HepG2 (cell line): ENCODE data around the gene NRAP. TPM values are rescaled to one million over a fixed set of nuclear protein-coding genes. Genes with fewer than 3 reads are reported as not detected.

Experiments
- ATAC-seq: fragments of 200-7000 bp; cut with Tn5 transposase; 3 replicates; pipeline ENCODE4 v1.9.1; 2020; ENCODE audit warnings: mild to moderate bottlenecking, moderate library complexity
- BruUV-seq: library from RNA; stranded (reverse); fragments of 400-500 nt; replicated peaks from 2 replicates; lab custom pipeline; 2021; lab: Mats Ljungman, UMichigan
- CTCF ChIA-PET: fragments of 300-600 bp; formaldehyde crosslinking; extraction: SDS; loops from one replicate; lab custom pipeline; 2021; ENCODE audit warnings: low total read pairs, inconsistent platforms, low intra/inter-chr PET ratio; lab: Yijun Ruan, JAX
- POLR2A ChIA-PET: fragments of 350-600 bp; sonication (Branson Sonifier 250); formaldehyde crosslinking; loops from one replicate; lab custom pipeline; 2020; ENCODE audit warnings: antibody characterized with exemption, inconsistent platforms; lab: Yijun Ruan, JAX
- DNase-seq: peaks from one replicate; pipeline ENCODE4 v3.0.0-alpha.2; 2015; ENCODE audit warnings: low spot score
- FAIRE-seq: peaks from 3 replicates; lab custom pipeline; 2011; peaks lifted over from hg19 to GRCh38; lab: Jason Lieb, UNC
- H2AFZ ChIP-seq: one replicate; pipeline ENCODE4 v1.6.1; 2011; ENCODE audit warnings: low read length, inconsistent platforms
- H3K27ac ChIP-seq: fragments of 300-600 bp; 3 replicates; pipeline ENCODE4 v1.8.0; 2011; ENCODE audit warnings: mixed run types, mild to moderate bottlenecking, mixed read lengths, low read length, inconsistent platforms; ENCODE audit not compliant: insufficient read depth; ENCODE audit errors: extremely low read length
- H3K27me3 ChIP-seq, 2 experiments: fragments of 200-600 bp in 1 of 2; 2 replicates in 1 of 2; 3 replicates in 1 of 2; pipeline versions ENCODE4 v1.6.0 to v1.8.0; 2011; ENCODE audit warnings: low read length in 2 of 2, mild to moderate bottlenecking in 2 of 2, moderate library complexity in 2 of 2, inconsistent platforms in 1 of 2; ENCODE audit not compliant: insufficient read depth in 2 of 2, control insufficient read depth in 1 of 2
- H3K36me3 ChIP-seq, 2 experiments: fragments of 200-600 bp in 1 of 2; replicated peaks in 1 of 2; 2 replicates in 1 of 2; 3 replicates in 1 of 2; pipeline versions ENCODE4 v1.5.1 to v1.8.0; 2011; ENCODE audit warnings: low read length in 2 of 2, inconsistent platforms in 1 of 2; ENCODE audit not compliant: insufficient read depth in 2 of 2, control insufficient read depth in 1 of 2
- H3K4me1 ChIP-seq: 2 replicates; pipeline ENCODE4 v1.5.1; 2012; ENCODE audit warnings: low read length, inconsistent platforms; ENCODE audit not compliant: insufficient read depth
- H3K4me2 ChIP-seq: 2 replicates; pipeline ENCODE4 v1.6.0; 2011; ENCODE audit warnings: low read depth, low read length, inconsistent platforms
- H3K4me3 ChIP-seq, 3 experiments: fragments of 200-600 bp in 1 of 3; sonication (generic), shearing (Covaris generic) in 1 of 3; replicated peaks in 1 of 3; 2 replicates each; pipeline ENCODE4 v1.5.1; 2011 to 2016; ENCODE audit warnings: low read length in 3 of 3, inconsistent platforms in 2 of 3, low read depth in 2 of 3, mild to moderate bottlenecking in 2 of 3, control low read depth in 1 of 3, mixed read lengths in 1 of 3; ENCODE audit not compliant: insufficient read depth in 1 of 3
- H3K79me2 ChIP-seq: one replicate; pipeline ENCODE4 v1.6.1; 2011; ENCODE audit warnings: low read length, inconsistent platforms; ENCODE audit not compliant: insufficient read depth
- H3K9ac ChIP-seq: 2 replicates; pipeline ENCODE4 v1.6.0; 2011; ENCODE audit warnings: mild to moderate bottlenecking, low read depth, low read length, inconsistent platforms; ENCODE audit not compliant: insufficient read depth
- H3K9me3 ChIP-seq: 2 replicates; pipeline ENCODE4 v1.5.1; 2012; ENCODE audit warnings: mild to moderate bottlenecking, low read length
- H4K20me1 ChIP-seq: 2 replicates; pipeline ENCODE4 v1.6.0; 2011; ENCODE audit warnings: inconsistent platforms, mild to moderate bottlenecking, low read length, moderate library complexity; ENCODE audit not compliant: insufficient read depth
- ATF2 ChIP-seq: sonication (generic); formaldehyde crosslinking; IDR thresholded peaks from 2 replicates; pipeline ENCODE4 v1.4.0; 2020; ENCODE audit warnings: missing genetic modification reagents
- ELK4 ChIP-seq: sonication (generic); formaldehyde crosslinking; IDR thresholded peaks from 2 replicates; pipeline ENCODE4 v1.9.0; 2021; ENCODE audit warnings: missing genetic modification reagents, borderline replicate concordance
- KIAA2018 ChIP-seq: sonication (generic); formaldehyde crosslinking; IDR thresholded peaks from 2 replicates; pipeline ENCODE4 v1.5.0; 2020; ENCODE audit warnings: mild to moderate bottlenecking, missing genetic modification reagents, borderline replicate concordance
- STAT6 ChIP-seq: sonication (generic); formaldehyde crosslinking; IDR thresholded peaks from 2 replicates; pipeline ENCODE4 v1.4.0; 2020; ENCODE audit warnings: missing genetic modification reagents, mild to moderate bottlenecking, borderline replicate concordance
- TBL1XR1 ChIP-seq: fragments of 150-350 bp; IDR thresholded peaks from 2 replicates; pipeline ENCODE4 v1.6.1; 2014; ENCODE audit warnings: borderline replicate concordance, low read length; ENCODE audit not compliant: partially characterized antibody
- TFDP2 ChIP-seq: sonication (generic); formaldehyde crosslinking; IDR thresholded peaks from 2 replicates; pipeline ENCODE4 v1.4.0; 2020; ENCODE audit warnings: missing genetic modification reagents
- TRIM24 ChIP-seq: sonication (generic); formaldehyde crosslinking; IDR thresholded peaks from 2 replicates; pipeline ENCODE4 v1.8.0; 2022; ENCODE audit warnings: mild to moderate bottlenecking, missing genetic modification reagents
- WGBS: methylation state at CpG from one replicate; pipeline ENCODE4 v1.1.6; 2017; ENCODE audit warnings: low lambda C conversion rate; 5-methylcytosine and 5-hydroxymethylcytosine counted together
- in situ Hi-C: cut with HindIII; loops from 2 replicates; pipeline ENCODE4 v1.10.0; 2017; ENCODE audit warnings: low pct_unique_long_range_greater_than_20kb; ENCODE audit not compliant: extremely low pct_ligation_motif_present
- intact Hi-C: fragments of 100-400 bp; cut with micrococcal nuclease; formaldehyde crosslinking; loops from one replicate; pipeline ENCODE4 v1.10.0; 2022; ENCODE audit not compliant: unreplicated experiment
- polyA plus RNA-seq, 8 experiments: library from polyadenylated mRNA; depleted of rRNA in 3 of 8; stranded (reverse) in 7 of 8; unstranded in 1 of 8; fragments of >200 nt; fragmentation: Illumina TruSeq in 4 of 8; extraction: Trizol in 4 of 8; gene quantifications; 2 replicates each; pipeline versions ENCODE4 v1.2.1 to v1.2.3, GENCODE V29; 2011 to 2016; ENCODE audit warnings: low read depth in 4 of 8, missing spikeins in 1 of 8, mixed read lengths in 1 of 8; ENCODE audit not compliant: insufficient read depth in 1 of 8
- total RNA-seq, 5 experiments: library from RNA; depleted of rRNA; stranded (reverse); fragments of >200 nt; fragmentation: Illumina TruSeq; extraction: Trizol; gene quantifications; 2 replicates each; pipeline ENCODE4 v1.2.3, GENCODE V29; 2016; ENCODE audit warnings: low read depth in 1 of 5

The NRAP gene
- total and polyA plus RNA-seq, 2 of the 13 experiments (the other 11 are each of a cell fraction or from before 2014, with no cell fraction given), result not detected

GRCh38 chr10:113661332-113661731 lies 2.5 kb downstream of the NRAP start:
- no peaks in the 10 kb centered on the region for H4K20me1 ChIP-seq
- TF ChIP-seq KIAA2018 (no peak), TFDP2 (no peak), TBL1XR1 (no peak), TRIM24 (no peak), ELK4 (no peak), STAT6 (CRISPR knock-in tag) (no peak), ATF2 (CRISPR knock-in tag) (no peak)
- CTCF ChIA-PET, result no interaction called here
- ATAC-seq (no peak), DNase-seq (no peak), FAIRE-seq (no peak)
- H3K9ac ChIP-seq, result no peak overlapping the region
- H3K27me3 ChIP-seq, result 0 out of 5 replicates have a peak, but pooled peaks cover 0 to 3% of the 10 kb centered on the region in 2 experiments
- no peaks in the 10 kb centered on the region for H3K4me1 ChIP-seq
- POLR2A ChIA-PET, result no interaction called here
- no peaks in the 10 kb centered on the region for H3K9me3 ChIP-seq
- H3K4me3 ChIP-seq, result no peak overlapping the region
- no peak overlapping the region for H2AFZ ChIP-seq
- in situ Hi-C loops (no loop called here), intact Hi-C loops (no loop called here)
- no peaks in the 10 kb centered on the region for H3K36me3 ChIP-seq
- H3K79me2 ChIP-seq, result no peaks in the 10 kb centered on the region
- no TSS peak for BruUV-seq
- 86% methylated on average over 2 of the region's 2 CpGs for WGBS
- no peak overlapping the region for H3K27ac ChIP-seq
- no peak overlapping the region for H3K4me2 ChIP-seq
